ENCODE results near the gene ABHD17A. TPM values are rescaled to one million over a fixed set of nuclear protein-coding genes. Genes with fewer than 3 reads are reported as not detected.
A peak's percentile ranks its signal among the peaks of the same experiment; 100 is the strongest.

The ABHD17A gene
- total and polyA plus RNA-seq, 9 of the 15 experiments (the other 6 are each of a cell fraction or from before 2014, with no cell fraction given): 0.04 to 135 (median 21.8) TPM; not detected in 1

GRCh38 chr19:1862424-1863327, 22.6 kb downstream of the ABHD17A start (continued):
- no peak for TF ChIP-seq ZNF512 (tag; IDR thresholded peaks at IDR 0.05)
- TF ChIP-seq TCF7L2 (IDR thresholded peaks at IDR 0.05; ENCODE audit: low read depth, low read length): no peak
- no peak for TF ChIP-seq ESRRA (IDR thresholded peaks at IDR 0.05; ENCODE audit: borderline replicate concordance, low read depth)
- no peak for TF ChIP-seq ZNF445 (CRISPR knock-in tag; IDR thresholded peaks at IDR 0.05; ENCODE audit: low read depth)
- TF ChIP-seq ZZZ3 (IDR thresholded peaks at IDR 0.05): no peak
- peak; percentile 22; the same call in 1 of the 2 replicates for TF ChIP-seq HDAC2 (IDR thresholded peaks at IDR 0.05)
- TF ChIP-seq PYGO2 (tag; IDR thresholded peaks at IDR 0.05): no peak
- peak; percentile 58; the same call in 1 of the 2 replicates for TF ChIP-seq EP400 (IDR thresholded peaks at IDR 0.05)
- no peak for TF ChIP-seq TBL1XR1 (IDR thresholded peaks at IDR 0.05; ENCODE audit: low read length in 2 of 2)
- no peak for TF ChIP-seq IRF9 (tag; IDR thresholded peaks at IDR 0.05)
- TF ChIP-seq ZNF655 (CRISPR knock-in tag; IDR thresholded peaks at IDR 0.05): no peak
- TF ChIP-seq, protein P1, sequence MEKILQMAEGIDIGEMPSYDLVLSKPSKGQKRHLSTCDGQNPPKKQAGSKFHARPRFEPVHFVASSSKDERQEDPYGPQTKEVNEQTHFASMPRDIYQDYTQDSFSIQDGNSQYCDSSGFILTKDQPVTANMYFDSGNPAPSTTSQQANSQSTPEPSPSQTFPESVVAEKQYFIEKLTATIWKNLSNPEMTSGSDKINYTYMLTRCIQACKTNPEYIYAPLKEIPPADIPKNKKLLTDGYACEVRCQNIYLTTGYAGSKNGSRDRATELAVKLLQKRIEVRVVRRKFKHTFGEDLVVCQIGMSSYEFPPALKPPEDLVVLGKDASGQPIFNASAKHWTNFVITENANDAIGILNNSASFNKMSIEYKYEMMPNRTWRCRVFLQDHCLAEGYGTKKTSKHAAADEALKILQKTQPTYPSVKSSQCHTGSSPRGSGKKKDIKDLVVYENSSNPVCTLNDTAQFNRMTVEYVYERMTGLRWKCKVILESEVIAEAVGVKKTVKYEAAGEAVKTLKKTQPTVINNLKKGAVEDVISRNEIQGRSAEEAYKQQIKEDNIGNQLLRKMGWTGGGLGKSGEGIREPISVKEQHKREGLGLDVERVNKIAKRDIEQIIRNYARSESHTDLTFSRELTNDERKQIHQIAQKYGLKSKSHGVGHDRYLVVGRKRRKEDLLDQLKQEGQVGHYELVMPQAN (IDR thresholded peaks at IDR 0.05; ENCODE audit: borderline replicate concordance): peak; percentile 77; the same call in 1 of the 2 replicates
- no peak for TF ChIP-seq GTF3C2 (IDR thresholded peaks at IDR 0.05; ENCODE audit: borderline replicate concordance, extremely low read depth, insufficient read length)
- no peak for TF ChIP-seq BRF2 (IDR thresholded peaks at IDR 0.05; ENCODE audit: borderline replicate concordance, insufficient read depth, insufficient read length)
- no peak for TF ChIP-seq ETV1 (tag; conservative IDR thresholded peaks at IDR 0.05; ENCODE audit: low read depth)
- no peak for TF ChIP-seq ZFPM2 (CRISPR knock-in tag; IDR thresholded peaks at IDR 0.05)

Measured in K562 (cell line).